Measurements from ENCODE around the gene GALNT5. TPM values are rescaled to one million over a fixed set of nuclear protein-coding genes. Genes with fewer than 3 reads are reported as not detected.

Gene GALNT5
- total RNA-seq, 1 donor, result 56.5 TPM

DNA sequence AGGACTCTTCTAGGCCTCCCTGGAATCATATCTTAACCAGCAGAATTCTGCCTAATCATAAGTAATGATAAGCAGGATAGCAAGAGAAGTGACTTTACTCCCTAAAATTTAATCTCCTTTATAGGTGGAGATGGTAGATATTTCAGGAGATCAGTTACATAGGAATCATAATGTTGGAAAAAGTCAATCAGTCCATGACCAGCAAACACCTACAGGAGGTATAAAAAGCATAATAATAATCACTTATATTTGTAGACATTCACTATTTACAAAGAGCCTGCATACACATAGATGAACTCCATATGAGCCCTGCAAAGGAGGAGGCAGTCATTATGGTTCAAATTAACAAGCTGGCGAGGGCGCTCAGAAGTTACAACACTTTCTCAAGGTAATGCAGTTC, 2.5 kb downstream of the GALNT5 start:
- Histone ChIP-seq H2AFZ (ENCODE audit: low read length) (no peak overlapping the region), H3K36me3 (ENCODE audit: insufficient read depth, low read length) (no peaks in the 10 kb centered on the region), H3K4me2 (ENCODE audit: insufficient read depth, low read length) (peak overlapping the region; percentile 92), H4K20me1 (ENCODE audit: insufficient read depth, low read length) (no peaks in the 10 kb centered on the region), H3K79me2 (ENCODE audit: insufficient read depth, low read length) (peaks cover 74% of the 10 kb centered on the region), H3K4me1 (ENCODE audit: insufficient read depth, low read length) (peaks cover 71% of the 10 kb centered on the region), H3K4me3 (ENCODE audit: insufficient read depth, low read length) (peak overlapping the region; percentile 78), H3K27me3 (ENCODE audit: insufficient read depth, low read length) (no peaks in the 10 kb centered on the region), H3K27ac (ENCODE audit: low read depth, low read length) (peak overlapping the region; percentile 91), H3K9me3 (ENCODE audit: low read depth, low read length) (no peaks in the 10 kb centered on the region)
- no peak for DNase-seq (ENCODE audit: insufficient read length, low spot score, missing footprints)
- TF ChIP-seq, protein P1, sequence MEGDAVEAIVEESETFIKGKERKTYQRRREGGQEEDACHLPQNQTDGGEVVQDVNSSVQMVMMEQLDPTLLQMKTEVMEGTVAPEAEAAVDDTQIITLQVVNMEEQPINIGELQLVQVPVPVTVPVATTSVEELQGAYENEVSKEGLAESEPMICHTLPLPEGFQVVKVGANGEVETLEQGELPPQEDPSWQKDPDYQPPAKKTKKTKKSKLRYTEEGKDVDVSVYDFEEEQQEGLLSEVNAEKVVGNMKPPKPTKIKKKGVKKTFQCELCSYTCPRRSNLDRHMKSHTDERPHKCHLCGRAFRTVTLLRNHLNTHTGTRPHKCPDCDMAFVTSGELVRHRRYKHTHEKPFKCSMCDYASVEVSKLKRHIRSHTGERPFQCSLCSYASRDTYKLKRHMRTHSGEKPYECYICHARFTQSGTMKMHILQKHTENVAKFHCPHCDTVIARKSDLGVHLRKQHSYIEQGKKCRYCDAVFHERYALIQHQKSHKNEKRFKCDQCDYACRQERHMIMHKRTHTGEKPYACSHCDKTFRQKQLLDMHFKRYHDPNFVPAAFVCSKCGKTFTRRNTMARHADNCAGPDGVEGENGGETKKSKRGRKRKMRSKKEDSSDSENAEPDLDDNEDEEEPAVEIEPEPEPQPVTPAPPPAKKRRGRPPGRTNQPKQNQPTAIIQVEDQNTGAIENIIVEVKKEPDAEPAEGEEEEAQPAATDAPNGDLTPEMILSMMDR (IDR thresholded peaks at IDR 0.05; ENCODE audit: extremely low read depth, low read depth, low read length), result no peak

DNA sequence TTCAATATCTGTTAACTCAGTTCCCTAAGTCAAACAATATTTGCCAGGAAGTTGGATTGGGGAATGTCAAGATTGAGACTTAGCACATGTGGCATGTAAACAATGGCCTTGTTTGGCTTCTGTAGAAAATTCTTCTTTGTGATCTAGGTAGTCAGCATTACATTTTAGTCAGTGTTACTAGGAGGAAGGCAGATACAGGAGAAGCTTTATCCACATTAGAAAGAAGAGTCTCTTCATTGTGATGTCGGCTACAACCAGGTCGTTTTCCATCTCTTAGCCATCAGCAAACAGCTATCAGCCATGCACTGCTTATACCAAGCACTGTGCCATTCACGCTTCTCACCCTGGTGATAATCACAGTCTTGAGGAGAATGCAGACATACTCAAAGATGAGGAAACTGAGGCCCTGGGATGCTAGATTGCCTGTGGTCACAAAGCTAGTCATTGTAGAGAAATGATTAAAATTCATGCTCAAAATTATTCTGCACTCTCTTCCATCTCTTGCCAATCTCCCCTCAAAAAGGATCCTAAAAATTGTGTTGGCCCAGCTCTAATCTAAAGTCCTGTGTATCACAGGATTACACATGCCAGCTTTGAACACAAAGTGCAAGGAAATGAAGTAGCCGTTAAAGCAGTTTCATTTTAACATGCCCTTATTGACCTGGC, 3.2 kb downstream of the GALNT5 start:
- no peaks in the 10 kb centered on the region for H4K20me1 ChIP-seq (ENCODE audit: insufficient read depth, low read length)
- TF ChIP-seq, protein P1 (IDR thresholded peaks at IDR 0.05; ENCODE audit: extremely low read depth, low read depth, low read length), result no peak
- peak overlapping the region; percentile 78 for H3K4me3 ChIP-seq (ENCODE audit: insufficient read depth, low read length)
- peak overlapping the region; percentile 70 for H2AFZ ChIP-seq (ENCODE audit: low read length)
- H3K4me1 ChIP-seq (ENCODE audit: insufficient read depth, low read length), result peaks cover 71% of the 10 kb centered on the region
- no peaks in the 10 kb centered on the region for H3K9me3 ChIP-seq (ENCODE audit: low read depth, low read length)
- peak overlapping the region; percentile 91 for H3K27ac ChIP-seq (ENCODE audit: low read depth, low read length)
- no peaks in the 10 kb centered on the region for H3K36me3 ChIP-seq (ENCODE audit: insufficient read depth, low read length)
- no peak for DNase-seq (ENCODE audit: insufficient read length, low spot score, missing footprints)
- peak overlapping the region; percentile 92 for H3K4me2 ChIP-seq (ENCODE audit: insufficient read depth, low read length)
- H3K27me3 ChIP-seq (ENCODE audit: insufficient read depth, low read length), result no peaks in the 10 kb centered on the region
- H3K79me2 ChIP-seq (ENCODE audit: insufficient read depth, low read length), result peaks cover 81% of the 10 kb centered on the region

DNA sequence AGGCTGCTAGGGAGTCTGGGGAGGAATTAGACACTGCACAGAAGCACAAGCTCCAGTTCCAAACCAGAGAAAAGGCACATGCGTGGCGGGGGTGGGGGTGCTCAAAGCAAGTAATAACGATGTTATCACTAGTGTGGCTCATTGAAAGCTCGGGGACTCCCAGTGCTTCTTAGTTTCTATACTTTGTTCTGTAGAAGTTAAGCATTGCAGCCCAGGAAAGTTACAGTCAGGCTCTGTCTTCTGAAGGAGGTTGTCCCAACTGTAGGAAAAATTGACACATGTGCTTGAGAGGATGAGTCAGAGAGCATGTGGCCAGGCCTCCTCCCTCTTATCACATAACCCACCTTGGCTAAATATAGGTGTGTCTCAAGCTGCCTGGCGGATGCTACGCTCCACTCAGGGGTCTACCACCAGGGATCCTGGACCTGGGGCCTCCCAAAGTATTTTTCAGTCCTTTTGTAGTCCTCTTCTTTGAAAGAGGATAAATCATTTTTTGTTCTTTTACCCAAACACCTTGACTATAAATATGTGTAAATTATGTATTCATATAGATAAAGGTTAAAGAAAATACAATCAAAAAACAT, 3.8 kb downstream of the GALNT5 start:
- TF ChIP-seq, protein P1 (IDR thresholded peaks at IDR 0.05; ENCODE audit: extremely low read depth, low read depth, low read length), result no peak
- Histone ChIP-seq H3K36me3 (ENCODE audit: insufficient read depth, low read length) (no peaks in the 10 kb centered on the region), H4K20me1 (ENCODE audit: insufficient read depth, low read length) (no peaks in the 10 kb centered on the region), H3K4me1 (ENCODE audit: insufficient read depth, low read length) (peaks cover 71% of the 10 kb centered on the region), H3K27me3 (ENCODE audit: insufficient read depth, low read length) (no peaks in the 10 kb centered on the region), H3K4me3 (ENCODE audit: insufficient read depth, low read length) (peak overlapping the region; percentile 78), H3K4me2 (ENCODE audit: insufficient read depth, low read length) (peak overlapping the region; percentile 92), H3K9me3 (ENCODE audit: low read depth, low read length) (no peaks in the 10 kb centered on the region), H2AFZ (ENCODE audit: low read length) (peak overlapping the region; percentile 70), H3K27ac (ENCODE audit: low read depth, low read length) (peak overlapping the region; percentile 91), H3K79me2 (ENCODE audit: insufficient read depth, low read length) (peaks cover 88% of the 10 kb centered on the region)
- DNase-seq (ENCODE audit: insufficient read length, low spot score, missing footprints), result peak; percentile 72

DNA sequence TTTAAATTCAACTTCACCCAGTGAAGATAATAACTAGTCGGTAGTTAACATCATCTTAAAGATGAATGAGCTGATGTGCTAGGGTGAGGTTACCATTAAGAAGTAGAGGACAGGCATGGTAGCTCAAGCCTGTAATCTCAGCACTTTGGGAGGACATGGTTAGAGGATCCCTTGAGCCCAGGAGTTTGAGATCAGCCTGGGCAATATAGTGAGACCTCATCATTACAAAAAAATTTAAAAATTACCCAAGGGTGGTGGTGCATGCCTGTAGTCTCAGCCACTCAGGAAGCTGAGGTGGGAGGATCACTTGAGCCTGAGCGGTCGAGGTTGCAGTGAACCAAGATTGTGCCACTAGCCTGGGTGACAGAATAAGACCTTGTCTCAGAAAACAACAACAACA, 4.7 kb downstream of the GALNT5 start:
- Histone ChIP-seq H3K4me1 (ENCODE audit: insufficient read depth, low read length) (peaks cover 63% of the 10 kb centered on the region), H3K79me2 (ENCODE audit: insufficient read depth, low read length) (peaks cover 91% of the 10 kb centered on the region), H3K4me2 (ENCODE audit: insufficient read depth, low read length) (peak overlapping the region; percentile 92), H3K36me3 (ENCODE audit: insufficient read depth, low read length) (peaks cover 6% of the 10 kb centered on the region), H3K9me3 (ENCODE audit: low read depth, low read length) (no peaks in the 10 kb centered on the region), H3K4me3 (ENCODE audit: insufficient read depth, low read length) (peak overlapping the region; percentile 9), H3K27me3 (ENCODE audit: insufficient read depth, low read length) (no peaks in the 10 kb centered on the region), H4K20me1 (ENCODE audit: insufficient read depth, low read length) (no peaks in the 10 kb centered on the region), H2AFZ (ENCODE audit: low read length) (no peak overlapping the region), H3K27ac (ENCODE audit: low read depth, low read length) (peak overlapping the region; percentile 91)
- no peak for DNase-seq (ENCODE audit: insufficient read length, low spot score, missing footprints)
- TF ChIP-seq, protein P1 (IDR thresholded peaks at IDR 0.05; ENCODE audit: extremely low read depth, low read depth, low read length), result no peak

Measured in osteoblast (primary cell).